Neural cell (in vitro differentiated cells): ENCODE results near the gene MTFR2. TPM values are rescaled to one million over a fixed set of nuclear protein-coding genes. Genes with fewer than 3 reads are reported as not detected.
"Not testable (repeated sequence)": the region's sequence is repeated elsewhere in the genome, so short reads cannot be mapped to it uniquely, and the experiment has no call there.

Source experiments
- H2AFZ ChIP-seq: fragments of 200-600, 300-800 bp; sonication (generic), shearing (Covaris generic); 2 replicates; pipeline ENCODE4 v1.6.0; 2014; ENCODE audit warnings: low read depth, mild to moderate bottlenecking, antibody characterized with exemption, low read length, moderate library complexity
- H3F3A ChIP-seq: fragments of 200-600 bp; shearing (Covaris generic); 2 replicates; pipeline ENCODE4 v1.6.1; 2016; ENCODE audit warnings: mild to moderate bottlenecking, moderate library complexity, mixed read lengths, antibody characterized with exemption, low read length; ENCODE audit not compliant: insufficient read depth, poor library complexity, severe bottlenecking
- H3K27ac ChIP-seq: fragments of 200-600, 300-800 bp; sonication (generic), shearing (Covaris generic); 2 replicates; pipeline ENCODE4 v1.5.1; 2014; ENCODE audit warnings: mild to moderate bottlenecking, low read length, moderate library complexity
- H3K27me3 ChIP-seq: fragments of 300-800, 200-600 bp; sonication (generic), shearing (Covaris generic); 2 replicates; pipeline ENCODE4 v1.6.0; 2014; ENCODE audit warnings: mild to moderate bottlenecking, low read depth, low read length, moderate library complexity; ENCODE audit not compliant: insufficient read depth
- H3K36me3 ChIP-seq: fragments of 300-800, 200-600 bp; sonication (generic), shearing (Covaris generic); 2 replicates; pipeline ENCODE4 v1.5.1; 2014; ENCODE audit warnings: mild to moderate bottlenecking, antibody characterized with exemption, low read length, moderate library complexity; ENCODE audit not compliant: insufficient read depth
- H3K4me2 ChIP-seq: fragments of 300-800, 200-600 bp; sonication (generic), shearing (Covaris generic); 2 replicates; pipeline ENCODE4 v1.6.0; 2014; ENCODE audit warnings: mild to moderate bottlenecking, low read length
- H3K4me3 ChIP-seq: fragments of 300-800, 200-600 bp; sonication (generic), shearing (Covaris generic); 2 replicates; pipeline ENCODE4 v1.5.1; 2014; ENCODE audit warnings: mild to moderate bottlenecking, low read length, moderate library complexity
- H3K79me2 ChIP-seq: fragments of 200-600 bp; shearing (Covaris generic); replicated peaks from 2 replicates; pipeline ENCODE4 v1.6.0; 2014; ENCODE audit warnings: mild to moderate bottlenecking, low read length, moderate library complexity; ENCODE audit not compliant: insufficient read depth
- H3K9ac ChIP-seq: fragments of 300-800, 200-600 bp; sonication (generic), shearing (Covaris generic); 2 replicates; pipeline ENCODE4 v1.6.1; 2016; ENCODE audit warnings: mild to moderate bottlenecking, low read length, mixed read lengths
- H3K9me2 ChIP-seq: fragments of 200-600 bp; shearing (Covaris generic); 2 replicates; pipeline ENCODE4 v1.6.1; 2016; ENCODE audit warnings: mild to moderate bottlenecking, low read length, mixed read lengths; ENCODE audit not compliant: insufficient read depth
- H3K9me3 ChIP-seq: fragments of 200-600, 300-800 bp; sonication (generic), shearing (Covaris generic); 2 replicates; pipeline ENCODE4 v1.6.1; 2016; ENCODE audit warnings: mild to moderate bottlenecking, mixed run types, low read length, moderate library complexity, mixed read lengths
- H4K20me1 ChIP-seq: fragments of 200-600 bp; shearing (Covaris generic); 2 replicates; pipeline ENCODE4 v1.6.1; 2016; ENCODE audit warnings: mild to moderate bottlenecking, mixed run types; ENCODE audit not compliant: insufficient read depth
- CTCF ChIP-seq: fragments of 450-650 bp; IDR thresholded peaks from 2 replicates; pipeline ENCODE4 v1.5.1; 2014; ENCODE audit warnings: antibody characterized with exemption, mild to moderate bottlenecking, moderate library complexity; ENCODE audit not compliant: poor library complexity, severe bottlenecking
- EP300 ChIP-seq: fragments of 450-650 bp; conservative IDR thresholded peaks from 2 replicates; pipeline ENCODE4 v1.6.1; 2014; ENCODE audit warnings: antibody characterized with exemption, mild to moderate bottlenecking, moderate library complexity; ENCODE audit not compliant: poor library complexity, severe bottlenecking
- POLR2AphosphoS5 ChIP-seq: IDR thresholded peaks from 2 replicates; pipeline ENCODE4 v1.6.1; 2012
- RAD21 ChIP-seq: fragments of 450-650 bp; conservative IDR thresholded peaks from 2 replicates; pipeline ENCODE4 v1.6.1; 2014; ENCODE audit warnings: antibody characterized with exemption, mild to moderate bottlenecking, moderate library complexity
- SMC3 ChIP-seq: fragments of 450-650 bp; conservative IDR thresholded peaks from 2 replicates; pipeline ENCODE4 v1.6.1; 2014; ENCODE audit warnings: antibody characterized with exemption, mild to moderate bottlenecking, moderate library complexity; ENCODE audit not compliant: poor library complexity
- polyA plus RNA-seq: library from polyadenylated mRNA; depleted of rRNA; stranded (reverse); fragments of >200 nt; gene quantifications from 2 replicates; pipeline ENCODE4 v1.2.3, GENCODE V29; 2014
- TF ChIP-seq, protein P1 (sequence below): IDR thresholded peaks from 2 replicates; pipeline ENCODE4 v1.6.1; 2012; ENCODE audit warnings: borderline replicate concordance

MTFR2 gene
- polyA plus RNA-seq, 1 donor from 2014 or later, result not detected

GRCh38 chr6:136226027-136226673, 24.0 kb downstream of the MTFR2 start:
- H4K20me1 ChIP-seq, result no peaks in the 10 kb centered on the region
- no peaks in the 10 kb centered on the region for H3K79me2 ChIP-seq
- H3F3A ChIP-seq, result no peaks in the 10 kb centered on the region
- no peaks in the 10 kb centered on the region for H3K9me2 ChIP-seq
- H3K9me3 ChIP-seq, result no peaks in the 10 kb centered on the region
- no peaks in the 10 kb centered on the region for H3K36me3 ChIP-seq
- TF ChIP-seq CTCF (peak; percentile 98), SMC3 (peak; percentile 100), RAD21 (peak; percentile 100)
- TF ChIP-seq, protein P1, sequence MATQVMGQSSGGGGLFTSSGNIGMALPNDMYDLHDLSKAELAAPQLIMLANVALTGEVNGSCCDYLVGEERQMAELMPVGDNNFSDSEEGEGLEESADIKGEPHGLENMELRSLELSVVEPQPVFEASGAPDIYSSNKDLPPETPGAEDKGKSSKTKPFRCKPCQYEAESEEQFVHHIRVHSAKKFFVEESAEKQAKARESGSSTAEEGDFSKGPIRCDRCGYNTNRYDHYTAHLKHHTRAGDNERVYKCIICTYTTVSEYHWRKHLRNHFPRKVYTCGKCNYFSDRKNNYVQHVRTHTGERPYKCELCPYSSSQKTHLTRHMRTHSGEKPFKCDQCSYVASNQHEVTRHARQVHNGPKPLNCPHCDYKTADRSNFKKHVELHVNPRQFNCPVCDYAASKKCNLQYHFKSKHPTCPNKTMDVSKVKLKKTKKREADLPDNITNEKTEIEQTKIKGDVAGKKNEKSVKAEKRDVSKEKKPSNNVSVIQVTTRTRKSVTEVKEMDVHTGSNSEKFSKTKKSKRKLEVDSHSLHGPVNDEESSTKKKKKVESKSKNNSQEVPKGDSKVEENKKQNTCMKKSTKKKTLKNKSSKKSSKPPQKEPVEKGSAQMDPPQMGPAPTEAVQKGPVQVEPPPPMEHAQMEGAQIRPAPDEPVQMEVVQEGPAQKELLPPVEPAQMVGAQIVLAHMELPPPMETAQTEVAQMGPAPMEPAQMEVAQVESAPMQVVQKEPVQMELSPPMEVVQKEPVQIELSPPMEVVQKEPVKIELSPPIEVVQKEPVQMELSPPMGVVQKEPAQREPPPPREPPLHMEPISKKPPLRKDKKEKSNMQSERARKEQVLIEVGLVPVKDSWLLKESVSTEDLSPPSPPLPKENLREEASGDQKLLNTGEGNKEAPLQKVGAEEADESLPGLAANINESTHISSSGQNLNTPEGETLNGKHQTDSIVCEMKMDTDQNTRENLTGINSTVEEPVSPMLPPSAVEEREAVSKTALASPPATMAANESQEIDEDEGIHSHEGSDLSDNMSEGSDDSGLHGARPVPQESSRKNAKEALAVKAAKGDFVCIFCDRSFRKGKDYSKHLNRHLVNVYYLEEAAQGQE, result no peak
- no peak overlapping the region for H3K4me2 ChIP-seq
- no peak overlapping the region for H3K4me3 ChIP-seq
- H3K27me3 ChIP-seq, result no peaks in the 10 kb centered on the region
- H3K27ac ChIP-seq, result no peak overlapping the region
- no peak overlapping the region for H2AFZ ChIP-seq
- no peak overlapping the region for H3K9ac ChIP-seq

DNA sequence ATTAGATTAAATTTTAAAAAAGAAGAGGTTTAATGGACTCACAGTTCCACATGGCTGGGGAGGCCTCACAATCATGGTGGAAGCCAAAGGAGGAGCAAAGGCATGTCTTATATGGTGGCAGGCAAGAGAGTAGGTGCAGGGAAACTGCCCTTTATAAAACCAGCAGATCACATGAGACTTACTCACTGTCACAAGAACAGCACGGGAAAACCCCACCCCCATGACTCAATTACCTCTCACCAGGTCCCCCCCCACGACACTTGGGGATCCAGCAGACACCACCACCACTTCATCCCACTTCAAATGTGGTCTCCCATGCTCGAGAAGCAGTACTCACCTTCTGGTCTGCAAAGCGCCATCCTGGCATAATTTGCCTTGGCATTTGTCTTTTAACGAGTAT, 24.6 kb downstream of the MTFR2 start:
- Histone ChIP-seq H3K4me3 (no peak overlapping the region), H3K27ac (no peak overlapping the region), H3K4me2 (no peak overlapping the region), H3K36me3 (no peaks in the 10 kb centered on the region), H3K9me3 (no peaks in the 10 kb centered on the region), H3F3A (no peaks in the 10 kb centered on the region), H3K9ac (no peak overlapping the region), H3K27me3 (no peaks in the 10 kb centered on the region), H3K79me2 (no peaks in the 10 kb centered on the region), H2AFZ (no peak overlapping the region), H3K9me2 (no peaks in the 10 kb centered on the region), H4K20me1 (no peaks in the 10 kb centered on the region)
- TF ChIP-seq SMC3 (no peak), RAD21 (no peak), EP300 (no peak), POLR2AphosphoS5 (no peak), CTCF (no peak)

DNA sequence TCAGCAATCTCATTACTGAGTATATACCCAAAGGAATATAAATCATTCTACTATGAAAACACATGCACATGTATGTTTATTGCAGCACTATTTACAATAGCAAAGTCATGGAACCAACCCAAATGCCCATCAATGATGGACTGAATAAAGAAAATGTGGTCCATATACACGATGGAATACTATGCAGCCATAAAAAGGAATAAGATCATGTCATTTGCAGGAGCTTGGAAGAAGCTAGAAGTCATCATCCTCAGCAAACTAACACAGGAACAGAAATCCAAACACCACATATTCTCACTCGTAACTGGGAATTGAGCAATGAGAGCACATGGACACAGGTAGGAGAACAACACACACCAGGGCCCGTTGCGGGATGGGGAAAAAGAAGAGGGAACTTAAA, 25.1 kb downstream of the MTFR2 start:
- H3K27ac ChIP-seq, H2AFZ ChIP-seq, H3K4me2 ChIP-seq, H3K27me3 ChIP-seq, H3K9me3 ChIP-seq, H3K36me3 ChIP-seq, H4K20me1 ChIP-seq, H3F3A ChIP-seq, H3K9me2 ChIP-seq, H3K79me2 ChIP-seq, H3K9ac ChIP-seq, H3K4me3 ChIP-seq: not testable (repeated sequence)
